Fibroblast of skin of left biceps (primary cell): ENCODE data around the gene TEKT2.
A peak's percentile ranks its signal among the peaks of the same experiment; 100 is the strongest.

Experiments used
- DNase-seq, 2 experiments: peaks; one replicate each; pipeline ENCODE4 v3.0.0-alpha.2; 2013; ENCODE audit warnings: low read depth in 2 of 2

The TEKT2 gene, protein sequence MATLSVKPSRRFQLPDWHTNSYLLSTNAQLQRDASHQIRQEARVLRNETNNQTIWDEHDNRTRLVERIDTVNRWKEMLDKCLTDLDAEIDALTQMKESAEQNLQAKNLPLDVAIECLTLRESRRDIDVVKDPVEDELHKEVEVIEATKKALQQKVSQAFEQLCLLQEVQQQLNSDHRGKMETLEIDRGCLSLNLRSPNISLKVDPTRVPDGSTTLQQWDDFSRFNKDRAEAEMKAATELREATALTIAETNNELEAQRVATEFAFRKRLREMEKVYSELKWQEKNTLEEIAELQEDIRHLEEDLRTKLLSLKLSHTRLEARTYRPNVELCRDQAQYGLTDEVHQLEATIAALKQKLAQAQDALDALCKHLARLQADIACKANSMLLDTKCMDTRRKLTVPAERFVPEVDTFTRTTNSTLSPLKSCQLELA

DNA sequence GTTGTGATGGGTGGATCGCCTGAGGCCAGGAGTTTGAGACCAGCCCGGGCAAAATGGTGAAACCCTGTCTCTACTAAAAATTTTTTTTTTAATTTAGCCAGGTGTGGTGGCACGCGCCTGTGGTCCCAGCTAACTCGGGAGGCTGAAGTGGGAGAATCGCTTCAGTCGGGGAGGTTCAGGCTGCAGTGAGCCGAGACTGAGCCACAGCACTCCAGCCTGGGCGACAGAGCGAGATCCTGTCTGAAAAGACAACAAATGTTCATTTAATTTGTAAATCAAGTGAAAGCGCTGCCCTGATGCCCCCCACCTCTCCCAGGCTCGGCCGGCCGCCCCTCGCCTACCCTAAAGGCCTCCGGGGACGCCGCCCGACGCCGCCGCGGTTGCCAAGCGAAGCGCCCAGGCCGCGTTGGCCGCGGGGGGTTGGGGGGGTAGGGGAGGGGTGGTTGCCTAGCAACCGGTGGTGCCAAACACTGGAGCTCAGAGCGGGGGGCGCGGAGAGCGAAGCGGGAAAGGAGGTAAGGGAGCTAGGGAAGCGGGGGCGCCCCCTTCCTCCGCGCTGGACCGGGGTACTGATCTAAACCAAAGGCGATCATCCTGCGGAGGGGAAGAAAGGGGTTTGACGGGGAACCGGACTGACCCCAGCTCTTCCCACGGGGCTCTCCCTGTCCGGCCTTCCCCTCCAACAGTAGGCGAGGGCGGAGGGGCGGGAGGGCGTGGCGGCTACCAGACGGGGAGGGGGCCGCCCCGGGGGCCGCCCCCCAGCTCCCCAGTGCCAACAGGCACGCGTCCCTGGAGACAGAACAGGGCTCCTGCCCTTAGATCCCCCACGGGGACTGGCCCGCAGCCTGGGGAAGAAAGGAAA lies at the start of gene TEKT2:
Gene TEKT2, plus strand, starts transcription at position 460 of the 862 bp plus-strand sequence. CDS start 828 bp downstream, outside the sequence.
- no peak for DNase-seq

DNA sequence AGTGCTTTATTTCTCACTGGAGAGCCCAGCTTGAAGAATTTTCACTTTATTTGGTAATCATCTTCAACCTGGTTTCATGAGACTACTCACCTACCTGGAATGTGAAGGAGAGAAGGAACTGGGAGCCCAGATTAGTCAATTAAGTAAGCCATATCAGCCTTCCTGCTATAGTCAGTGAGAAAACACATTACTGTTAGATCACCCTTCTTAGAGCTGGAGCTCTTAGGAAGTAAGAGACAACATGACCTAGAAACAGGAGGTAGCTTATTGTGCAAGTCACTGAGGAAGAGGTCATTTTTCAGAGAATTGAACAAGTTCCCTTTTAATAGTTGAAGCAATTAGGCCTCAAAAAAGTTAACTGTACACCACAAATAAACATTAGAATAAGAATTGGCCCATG lies 49.2 kb upstream of the TEKT2 start:
- peak; percentile 2 to 4 for DNase-seq

DNA sequence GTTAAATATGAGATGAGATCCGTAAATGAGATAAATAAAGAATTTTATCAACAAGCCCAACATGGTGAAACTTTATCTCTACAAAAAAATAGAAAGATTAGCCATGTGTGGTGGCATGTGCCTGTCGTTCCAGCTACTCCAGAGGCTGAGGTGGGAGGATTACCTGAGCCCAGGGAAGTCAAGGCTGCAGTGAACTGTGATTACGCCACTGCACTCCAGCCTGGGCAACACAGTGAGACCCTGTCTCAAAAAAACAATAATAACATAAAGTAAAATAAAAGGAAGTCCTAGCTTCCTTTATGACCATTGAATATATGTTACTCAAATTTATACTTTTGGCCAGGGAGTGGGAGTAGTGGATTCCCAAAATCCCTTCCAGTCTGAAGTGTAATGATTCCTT lies 48.7 kb upstream of the TEKT2 start:
- DNase-seq: no peak

DNA sequence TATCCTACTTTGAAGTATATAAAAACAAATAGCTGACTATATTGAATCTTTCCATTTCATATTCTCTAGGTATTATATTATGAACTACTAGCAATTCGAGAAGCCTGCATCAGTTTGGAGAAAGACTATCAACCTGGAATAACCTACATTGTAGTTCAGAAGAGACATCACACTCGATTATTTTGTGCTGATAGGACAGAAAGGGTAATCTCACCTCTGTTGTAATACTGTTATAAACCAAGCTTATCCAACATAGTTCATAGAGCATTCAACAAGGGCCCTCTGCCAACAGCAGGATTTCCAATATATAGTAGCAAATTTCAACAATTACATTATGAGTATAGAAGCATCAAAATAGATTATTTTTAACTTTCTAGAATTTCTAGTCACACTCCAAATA lies 43.7 kb upstream of the TEKT2 start:
- no peak for DNase-seq

DNA sequence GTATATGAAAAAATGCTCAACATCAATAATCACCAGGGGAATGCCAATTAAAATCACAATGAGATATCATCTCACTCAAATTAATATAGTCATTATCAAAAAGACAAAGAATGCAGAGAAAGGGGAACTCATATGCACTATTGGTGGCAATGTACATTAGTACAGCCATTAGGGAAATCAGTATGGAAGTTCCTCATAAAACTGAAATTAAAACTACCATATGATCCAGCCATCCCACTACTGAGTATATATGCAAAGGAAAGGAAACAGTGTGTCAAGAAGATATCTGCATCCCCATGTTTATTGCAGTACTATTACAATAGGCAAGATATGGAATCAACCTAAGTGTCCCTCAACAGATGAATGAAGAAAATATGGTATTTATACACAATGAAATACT lies 32.1 kb upstream of the TEKT2 start:
- DNase-seq: no peak

DNA sequence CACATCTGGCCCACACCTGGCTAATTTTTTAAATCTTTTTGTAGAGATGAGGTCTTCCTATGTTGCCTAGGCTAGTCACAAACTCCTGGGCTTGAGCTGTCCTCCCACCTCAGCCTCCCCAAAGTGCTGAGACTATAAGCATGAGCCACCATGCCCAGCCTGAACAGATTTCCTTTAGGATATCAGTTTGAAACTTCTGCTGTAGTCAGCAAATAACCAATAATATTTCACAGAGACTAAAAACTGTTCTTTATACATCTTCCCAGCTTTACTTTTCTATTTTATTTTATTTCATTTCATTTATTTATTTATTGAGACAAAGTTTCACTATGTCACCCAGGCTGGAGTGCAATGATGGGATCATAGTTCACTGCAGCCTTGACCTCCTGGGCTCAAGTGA lies 29.9 kb upstream of the TEKT2 start:
- no peak for DNase-seq

DNA sequence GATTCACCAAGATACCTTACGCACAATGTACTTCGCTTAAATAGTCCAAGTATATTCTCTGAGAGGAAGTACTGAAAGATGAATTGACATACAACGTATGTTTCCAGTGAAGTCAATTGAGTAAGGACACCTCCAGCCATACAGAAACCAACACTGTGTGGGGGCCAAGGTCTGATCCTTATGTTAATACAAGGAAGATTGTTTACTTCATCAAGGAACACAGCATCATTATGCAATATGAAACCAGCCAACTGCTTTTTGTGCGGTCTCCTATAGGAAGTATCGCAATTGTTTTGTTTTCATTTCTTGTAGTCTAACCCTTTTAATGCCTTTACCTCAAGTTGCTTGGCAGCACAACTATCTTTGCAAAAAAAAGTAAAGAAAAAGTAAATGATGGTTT lies 28.2 kb upstream of the TEKT2 start:
- no peak for DNase-seq

DNA sequence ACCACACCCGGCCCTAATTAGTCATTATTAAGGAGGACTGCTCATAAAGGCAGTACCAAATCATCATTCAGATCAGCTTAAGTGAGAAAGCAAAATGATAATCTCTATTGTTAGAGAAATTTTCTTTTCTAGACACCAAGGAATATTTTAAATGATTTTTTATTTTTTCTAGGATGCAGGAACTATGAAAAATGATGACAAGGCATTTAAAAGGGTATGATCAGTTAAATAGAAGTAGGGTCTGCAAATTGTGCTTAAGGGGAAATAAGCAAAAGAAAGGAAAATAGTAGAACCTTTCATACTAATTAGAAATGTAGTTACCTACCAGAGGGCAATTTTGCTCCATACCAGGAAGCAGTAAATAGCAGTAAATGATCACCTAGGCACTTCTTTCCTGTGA lies 21.6 kb upstream of the TEKT2 start:
- no peak for DNase-seq

DNA sequence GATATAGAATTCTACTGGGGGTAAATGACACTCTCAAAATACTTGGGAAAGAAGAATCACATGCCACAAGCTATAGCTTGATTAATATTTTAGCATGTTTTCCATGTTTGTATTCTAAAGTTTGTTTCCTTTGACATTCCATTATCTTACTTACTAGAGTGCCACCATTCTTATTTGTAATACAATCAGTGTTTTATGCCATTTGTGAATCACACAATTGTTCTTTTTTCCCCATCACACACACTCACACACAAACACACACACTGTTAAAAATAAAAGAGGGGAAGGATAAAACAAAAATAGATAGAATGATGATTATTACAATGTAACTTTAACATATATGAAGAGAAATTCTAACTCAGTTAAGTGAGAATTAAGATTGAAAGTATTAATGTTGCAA lies 16.0 kb upstream of the TEKT2 start:
- no peak for DNase-seq

DNA sequence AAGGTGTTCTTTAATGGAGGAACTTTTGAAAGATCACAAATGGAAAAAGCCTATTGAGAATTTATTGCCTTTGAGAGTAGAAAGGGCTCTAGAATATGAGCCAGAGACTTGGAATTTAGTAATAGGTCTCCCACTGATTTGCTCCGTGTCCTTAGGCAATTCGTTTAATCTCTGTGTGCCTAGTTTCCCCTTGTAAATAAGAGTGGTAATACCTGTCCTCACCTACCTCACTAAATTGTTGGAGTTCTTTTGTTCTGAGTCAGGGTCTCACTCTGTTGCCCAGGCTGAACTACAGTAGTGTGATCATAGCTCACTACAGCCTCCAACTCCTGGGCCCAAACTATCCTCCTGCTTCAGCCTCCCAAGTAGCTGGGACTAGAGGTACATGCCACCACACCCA lies 15.0 kb upstream of the TEKT2 start:
- no peak for DNase-seq

DNA sequence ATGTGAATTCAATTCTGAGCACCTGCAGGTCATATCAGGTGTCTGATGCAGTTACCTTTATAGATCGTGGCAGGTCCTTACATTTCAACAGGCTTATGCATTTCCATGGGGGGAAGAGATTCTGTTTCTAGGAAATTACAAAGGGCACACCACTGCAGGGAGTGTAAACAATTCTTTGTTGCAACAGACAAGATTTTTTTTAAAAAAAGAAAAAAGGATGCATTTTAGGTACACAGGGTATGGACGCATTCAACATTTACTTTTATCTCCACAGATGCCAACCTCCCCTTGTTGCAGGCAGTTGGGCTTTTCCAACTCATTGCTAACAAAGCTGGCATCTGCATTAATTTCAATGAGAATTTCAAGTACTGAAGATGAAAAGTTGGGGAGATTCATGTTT lies 13.5 kb upstream of the TEKT2 start:
- no peak for DNase-seq

DNA sequence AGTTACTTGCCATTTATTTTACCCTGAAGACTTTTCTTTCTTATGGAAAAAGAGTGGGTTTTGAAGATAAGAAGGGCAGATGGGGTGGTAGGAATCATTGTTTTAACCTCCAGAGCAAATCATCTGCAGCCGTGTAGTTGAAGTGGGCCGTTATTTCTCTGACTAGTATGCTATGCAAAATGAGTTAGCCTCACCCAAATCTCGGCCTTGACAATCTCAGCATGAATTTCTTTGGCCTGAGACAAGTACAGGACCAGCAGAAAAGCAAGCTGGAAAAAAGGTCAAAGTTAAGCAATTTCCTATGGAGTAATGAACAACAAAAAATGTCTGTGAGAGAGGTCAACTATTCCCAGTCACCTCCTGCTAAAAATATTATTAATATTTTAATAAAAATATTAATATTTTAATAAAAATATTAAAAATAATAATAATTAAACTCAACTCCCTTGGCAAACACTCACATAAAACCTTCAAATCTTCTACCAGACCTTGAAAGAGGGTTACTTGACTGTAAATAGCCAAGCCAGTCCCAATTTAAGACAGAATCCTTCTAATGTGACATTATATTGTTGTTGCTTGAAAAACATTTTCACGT lies 6.8 kb upstream of the TEKT2 start:
- no peak for DNase-seq

DNA sequence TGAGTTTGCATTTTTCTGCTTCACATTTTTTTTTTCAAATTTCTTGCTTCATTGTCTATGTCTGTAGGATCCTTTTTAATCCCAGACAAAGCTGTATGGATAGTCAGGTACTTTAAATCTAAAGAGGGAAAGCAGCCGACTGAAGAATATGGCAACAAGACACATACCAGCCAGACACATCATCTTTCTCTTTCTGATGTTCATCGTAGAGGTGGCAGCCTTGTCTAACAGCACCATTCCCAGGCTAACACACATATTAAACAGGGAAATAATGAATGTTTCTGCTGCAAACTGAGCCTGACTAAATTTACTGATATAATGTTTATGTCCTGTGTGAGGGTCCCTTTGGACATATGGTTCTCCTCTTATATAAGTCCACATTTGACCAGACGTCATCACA lies 3.7 kb upstream of the TEKT2 start:
- DNase-seq: no peak

DNA sequence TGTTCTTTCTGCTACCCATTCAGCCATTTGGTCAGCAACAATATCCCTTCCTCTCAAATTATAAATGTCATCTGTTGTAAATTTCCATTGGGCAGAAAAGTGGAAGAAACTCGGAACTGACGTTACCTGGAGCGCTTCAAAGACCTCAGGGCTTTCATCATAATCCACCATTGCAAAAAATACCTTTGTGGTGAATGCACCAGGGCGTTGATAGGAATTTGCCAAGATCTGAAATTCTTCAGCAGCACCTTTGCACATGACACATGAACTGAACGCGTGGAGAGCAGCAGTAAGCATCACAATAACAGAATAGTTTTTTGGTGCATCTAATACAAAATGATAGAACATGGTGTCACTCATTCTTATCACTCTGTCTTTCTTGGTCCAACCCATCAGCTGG lies 3.1 kb upstream of the TEKT2 start:
- no peak for DNase-seq

DNA sequence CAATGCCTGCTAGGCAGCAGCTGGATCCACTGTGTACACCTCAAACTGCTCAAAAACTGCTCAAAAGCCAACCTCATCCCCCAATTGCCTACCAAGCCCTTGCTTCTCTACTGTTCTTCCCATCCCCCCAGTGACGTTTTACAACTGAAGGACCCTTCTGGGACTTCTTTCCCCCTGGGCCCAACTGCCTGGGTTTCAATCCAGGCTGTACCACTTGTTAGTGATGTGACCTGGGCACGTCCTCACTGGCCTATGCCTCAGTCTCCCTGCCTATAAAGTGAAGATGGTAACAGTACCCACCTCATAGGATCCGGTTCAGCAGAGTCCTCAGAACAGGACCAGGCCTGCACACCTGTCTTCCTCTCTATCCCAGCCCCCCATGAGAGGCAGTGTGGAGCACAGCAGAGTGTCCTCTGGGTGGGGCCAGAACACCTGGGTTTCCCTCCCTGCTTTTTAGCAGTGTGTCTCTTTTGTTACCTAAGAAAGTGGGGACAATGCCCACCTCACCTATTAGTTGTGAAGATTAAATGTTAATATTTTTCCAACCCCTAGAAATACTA lies 1.9 kb upstream of the TEKT2 start:
- DNase-seq: no peak

DNA sequence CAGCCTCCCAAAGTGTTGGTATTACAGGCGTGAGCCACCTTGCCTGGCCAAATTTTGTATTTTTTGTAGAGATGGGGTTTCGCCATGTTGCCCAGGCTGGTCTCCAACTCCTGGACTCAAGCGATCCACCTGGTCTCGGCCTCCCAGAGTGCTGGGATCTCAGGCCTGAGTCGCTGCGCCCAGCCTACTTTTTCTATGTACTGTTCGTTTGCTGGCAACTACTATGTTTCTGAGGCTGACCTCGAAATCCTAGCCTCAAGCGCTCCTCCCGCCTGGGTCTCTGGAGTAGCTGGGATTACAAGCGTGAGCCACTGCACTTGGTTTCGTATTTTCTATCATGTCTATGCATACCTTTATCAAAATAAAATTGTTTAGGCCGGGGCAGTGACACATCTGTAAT lies 675 bp upstream of the TEKT2 start:
- DNase-seq: no peak

DNA sequence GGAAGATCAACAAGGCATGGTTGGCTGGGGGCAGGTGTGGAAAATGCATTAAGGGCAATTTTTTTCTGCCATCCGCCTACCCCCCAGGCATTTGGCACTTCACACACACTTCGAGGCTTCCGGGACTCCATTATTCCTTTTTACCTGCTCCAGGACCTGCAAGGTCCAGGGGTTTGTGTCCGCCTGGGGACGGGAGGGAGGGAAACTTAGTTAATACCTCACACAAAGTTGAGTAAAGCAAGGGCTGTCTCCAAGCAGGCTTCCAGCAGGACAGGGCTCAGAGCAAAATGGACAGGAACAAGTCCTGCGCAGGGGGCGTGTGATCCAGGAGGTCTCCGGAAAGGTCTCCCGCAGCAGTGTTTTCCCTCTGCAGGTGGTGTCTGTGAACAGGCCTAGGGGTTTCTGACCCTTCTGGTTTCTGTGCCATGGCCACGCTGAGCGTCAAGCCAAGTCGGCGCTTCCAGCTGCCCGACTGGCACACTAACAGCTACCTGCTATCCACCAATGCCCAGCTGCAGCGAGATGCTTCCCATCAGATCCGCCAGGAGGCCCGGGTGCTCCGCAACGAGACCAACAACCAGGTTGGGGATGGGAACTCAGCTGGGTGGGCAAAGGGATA lies 712 bp downstream of the TEKT2 start:
- DNase-seq: no peak

DNA sequence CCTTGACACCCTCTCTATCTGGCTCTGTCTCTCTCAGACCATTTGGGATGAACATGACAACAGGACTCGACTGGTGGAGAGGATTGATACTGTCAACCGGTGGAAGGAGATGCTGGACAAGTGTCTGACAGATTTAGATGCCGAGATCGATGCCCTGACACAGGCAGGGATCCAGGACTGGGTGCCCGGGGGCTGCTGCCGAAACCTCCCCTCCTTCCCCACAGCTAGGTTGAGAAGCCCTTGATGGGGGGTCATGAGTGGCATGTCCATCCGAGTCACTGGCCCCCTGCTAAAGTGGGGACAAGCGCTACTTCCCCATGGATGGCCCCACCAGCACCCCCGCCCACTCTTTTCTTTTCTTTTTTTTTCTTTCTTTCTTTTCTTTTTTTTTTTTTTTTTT lies 1.2 kb downstream of the TEKT2 start:
- no peak for DNase-seq

DNA sequence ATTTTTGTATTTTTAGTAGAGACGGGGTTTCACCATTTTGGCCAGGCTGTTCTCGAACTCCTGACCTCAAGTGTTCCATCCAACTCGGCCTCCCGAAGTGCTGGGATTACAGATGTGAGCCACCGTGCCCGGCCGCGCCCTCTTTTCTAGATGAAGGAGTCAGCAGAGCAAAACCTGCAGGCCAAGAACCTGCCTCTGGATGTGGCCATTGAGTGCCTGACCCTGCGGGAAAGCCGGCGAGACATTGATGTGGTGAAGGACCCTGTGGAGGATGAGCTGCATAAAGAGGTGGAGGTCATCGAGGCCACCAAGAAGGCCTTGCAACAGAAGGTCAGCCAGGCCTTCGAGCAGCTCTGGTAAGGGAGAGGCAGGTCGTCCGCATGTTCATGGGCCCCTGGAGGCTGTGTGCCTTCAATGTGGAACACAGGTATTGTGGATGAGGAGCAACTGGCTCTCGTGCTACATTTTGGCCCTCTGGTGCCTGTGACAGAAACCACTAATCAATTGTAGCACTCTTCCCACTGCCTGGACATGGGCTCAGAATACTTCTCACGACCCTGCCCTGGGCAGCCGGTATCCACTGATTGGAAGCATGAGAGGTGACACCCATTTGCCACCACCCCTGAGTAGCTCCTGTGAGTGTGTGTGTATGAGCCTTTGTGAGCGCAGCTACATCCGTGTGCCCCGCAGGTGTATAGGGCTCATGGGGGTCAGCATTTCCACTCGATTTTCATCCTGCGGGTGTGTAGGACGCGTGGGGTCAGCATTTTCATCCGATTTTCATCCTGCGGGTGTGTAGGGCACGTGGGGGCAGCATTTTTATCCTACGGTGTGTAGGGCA lies 2.0 kb downstream of the TEKT2 start:
- no peak for DNase-seq

DNA sequence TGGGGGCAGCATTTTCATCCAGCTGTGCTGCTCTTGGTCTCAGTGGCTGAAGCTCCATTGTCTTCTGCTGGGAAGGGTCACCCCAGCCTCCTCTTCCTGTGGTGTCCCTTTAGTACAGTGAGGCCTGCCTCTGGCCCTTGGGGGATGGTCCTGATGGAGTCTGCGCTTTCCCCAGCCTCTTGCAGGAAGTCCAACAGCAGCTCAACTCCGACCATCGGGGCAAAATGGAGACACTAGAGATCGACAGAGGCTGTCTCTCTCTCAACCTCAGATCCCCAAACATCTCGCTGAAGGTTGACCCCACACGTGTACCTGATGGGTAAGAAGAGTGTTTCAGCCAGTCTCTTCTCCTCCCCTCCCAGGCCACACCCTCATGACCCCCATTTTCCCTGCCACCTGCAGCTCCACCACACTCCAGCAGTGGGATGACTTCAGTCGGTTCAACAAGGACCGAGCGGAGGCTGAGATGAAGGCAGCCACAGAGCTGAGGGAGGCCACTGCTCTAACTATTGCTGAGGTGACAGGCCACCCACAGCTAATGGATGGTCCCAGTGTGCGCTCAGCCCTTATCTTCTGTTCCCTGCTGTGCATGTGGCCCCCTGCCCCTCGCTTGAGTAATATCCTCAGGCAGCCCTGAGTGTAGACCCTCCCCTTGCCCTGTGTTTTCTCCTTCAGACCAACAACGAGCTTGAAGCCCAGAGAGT lies 2.8 kb downstream of the TEKT2 start:
- DNase-seq: no peak
